Activated T-cell treated with anti-CD3 and anti-CD28 coated beads, Interleukin-2, amount 50 U/mL, for 24 hours (primary cell): ENCODE measurements around the gene PIK3R5.
A peak's percentile ranks its signal among the peaks of the same experiment; 100 is the strongest.
"Not testable (repeated sequence)": the region's sequence is repeated elsewhere in the genome, so short reads cannot be mapped to it uniquely, and the experiment has no call there.

Experiments
- DNase-seq: peaks from one replicate; pipeline ENCODE4 v3.0.0-alpha.2; 2020
- H3K27ac Mint-ChIP-seq: 2 replicates; pipeline ENCODE4 v1.8.0; 2020; ENCODE audit warnings: mild to moderate bottlenecking, mixed read lengths
- H3K27me3 Mint-ChIP-seq: 2 replicates; pipeline ENCODE4 v1.8.0; 2020; ENCODE audit warnings: mixed read lengths
- H3K36me3 Mint-ChIP-seq: 2 replicates; pipeline ENCODE4 v1.8.0; 2020; ENCODE audit warnings: low read depth, mixed read lengths
- H3K4me1 Mint-ChIP-seq: 2 replicates; pipeline ENCODE4 v1.8.0; 2020; ENCODE audit warnings: low read depth, mixed read lengths
- H3K4me3 Mint-ChIP-seq: 2 replicates; pipeline ENCODE4 v1.8.0; 2020; ENCODE audit warnings: mild to moderate bottlenecking, moderate library complexity, mixed read lengths
- H3K9me3 Mint-ChIP-seq: 2 replicates; pipeline ENCODE4 v1.8.0; 2020; ENCODE audit warnings: mixed read lengths

The PIK3R5 gene

DNA sequence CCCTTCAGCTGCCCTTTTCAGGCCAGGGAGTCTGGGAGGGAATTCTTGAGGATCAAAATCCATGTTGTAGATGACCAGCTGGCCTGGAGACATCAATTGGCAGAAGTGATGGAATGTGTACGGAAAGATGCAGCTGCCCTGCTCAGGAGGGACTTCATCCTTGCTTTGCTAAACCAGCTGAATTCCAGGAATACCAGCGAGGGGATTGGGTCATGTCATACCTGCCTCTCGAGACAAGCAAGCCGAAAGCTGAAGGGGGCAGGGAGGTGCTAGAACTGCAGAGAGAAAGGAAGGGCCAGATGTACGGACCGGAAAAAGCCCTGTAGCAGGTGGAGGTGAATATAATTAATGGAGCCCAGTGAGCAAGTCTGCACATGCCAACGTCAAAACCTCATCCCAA is 30.2 kb upstream of the PIK3R5 start:
- Mint-ChIP-seq H3K27me3 (peaks cover 18% of the 10 kb centered on the region), H3K4me3 (no peak overlapping the region), H3K4me1 (peaks cover 9% of the 10 kb centered on the region), H3K9me3 (no peaks in the 10 kb centered on the region), H3K27ac (no peak overlapping the region), H3K36me3 (no peaks in the 10 kb centered on the region)
- DNase-seq, result no peak

DNA sequence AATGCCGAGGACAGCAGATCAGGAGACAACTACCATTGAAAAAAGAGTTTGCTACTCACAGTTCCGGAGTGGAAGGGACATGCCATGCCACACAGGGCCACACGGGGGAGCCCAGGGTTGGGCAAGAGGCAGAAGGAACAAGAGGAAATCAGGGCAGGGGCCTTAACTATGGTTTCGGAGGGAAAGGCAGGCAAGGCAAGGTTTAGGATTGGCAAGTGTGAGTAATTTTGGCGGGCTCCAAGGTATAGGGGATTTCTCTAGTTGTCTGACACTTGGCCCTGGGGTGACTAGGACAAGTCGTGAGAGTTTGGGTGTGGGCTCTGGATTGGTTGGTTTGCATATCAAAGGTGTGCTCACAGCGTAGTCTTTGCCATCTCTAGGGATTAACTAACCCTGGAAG is 28.8 kb upstream of the PIK3R5 start:
- Mint-ChIP-seq H3K4me3 (no peak overlapping the region), H3K4me1 (peaks cover 9% of the 10 kb centered on the region), H3K9me3 (no peaks in the 10 kb centered on the region), H3K27me3 (peaks cover 5% of the 10 kb centered on the region), H3K36me3 (no peaks in the 10 kb centered on the region), H3K27ac (no peak overlapping the region)
- peak; percentile 80 for DNase-seq

GRCh38 chr17:8991514-8992285 is 26.2 kb upstream of the PIK3R5 start:
- no peaks in the 10 kb centered on the region for H3K36me3 Mint-ChIP-seq
- H3K27me3 Mint-ChIP-seq, result no peaks in the 10 kb centered on the region
- peaks cover 9% of the 10 kb centered on the region for H3K4me1 Mint-ChIP-seq
- H3K27ac Mint-ChIP-seq, result no peak overlapping the region
- H3K9me3 Mint-ChIP-seq, result peaks cover 6% of the 10 kb centered on the region
- DNase-seq, result peak; percentile 68
- no peak overlapping the region for H3K4me3 Mint-ChIP-seq

GRCh38 chr17:8988263-8988935 is 22.9 kb upstream of the PIK3R5 start:
- not testable (repeated sequence) for H3K27ac Mint-ChIP-seq, H3K4me3 Mint-ChIP-seq, DNase-seq, H3K27me3 Mint-ChIP-seq, H3K36me3 Mint-ChIP-seq
- Mint-ChIP-seq H3K4me1 (peaks cover 16% of the 10 kb centered on the region), H3K9me3 (peaks cover 14% of the 10 kb centered on the region)

GRCh38 chr17:8986295-8986694 is 20.8 kb upstream of the PIK3R5 start:
- Mint-ChIP-seq H3K27ac (no peak overlapping the region), H3K27me3 (no peaks in the 10 kb centered on the region), H3K36me3 (no peaks in the 10 kb centered on the region), H3K4me1 (peaks cover 14% of the 10 kb centered on the region), H3K9me3 (peaks cover 14% of the 10 kb centered on the region), H3K4me3 (no peak overlapping the region)
- no peak for DNase-seq

DNA sequence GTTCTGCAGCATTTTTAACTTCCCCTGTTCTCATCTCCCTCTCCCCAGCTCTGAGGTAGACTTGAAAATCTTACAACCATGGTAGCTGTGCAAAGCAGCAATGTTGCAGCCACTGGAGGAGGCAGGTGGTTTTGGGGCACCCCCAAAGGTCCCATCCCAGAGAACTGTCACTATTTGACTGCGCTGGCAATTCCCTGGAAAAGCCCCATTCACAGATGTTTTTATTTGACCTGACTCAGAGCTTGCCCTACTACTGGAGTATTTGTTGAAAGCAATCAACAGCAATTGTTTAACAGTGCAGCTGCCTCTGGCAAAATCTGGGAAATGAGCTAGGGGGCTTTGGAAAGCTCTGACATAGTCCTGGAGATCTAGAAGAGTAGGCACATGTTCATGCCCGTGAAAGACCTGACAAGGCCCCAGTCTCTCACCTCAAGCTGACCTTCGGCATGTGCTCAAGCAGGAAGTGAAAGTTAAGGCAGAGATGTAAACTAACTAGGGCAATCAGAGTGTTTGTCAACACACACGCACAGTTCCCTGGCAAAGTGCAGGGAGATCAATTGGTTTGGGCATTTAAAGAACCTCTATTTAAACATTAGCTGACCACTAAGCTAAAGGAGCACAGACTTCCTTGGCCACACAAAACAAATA is 19.7 kb upstream of the PIK3R5 start:
- Mint-ChIP-seq H3K27me3 (no peaks in the 10 kb centered on the region), H3K4me1 (peaks cover 13% of the 10 kb centered on the region), H3K36me3 (no peaks in the 10 kb centered on the region), H3K27ac (no peak overlapping the region), H3K4me3 (no peak overlapping the region), H3K9me3 (peaks cover 14% of the 10 kb centered on the region)
- no peak for DNase-seq

DNA sequence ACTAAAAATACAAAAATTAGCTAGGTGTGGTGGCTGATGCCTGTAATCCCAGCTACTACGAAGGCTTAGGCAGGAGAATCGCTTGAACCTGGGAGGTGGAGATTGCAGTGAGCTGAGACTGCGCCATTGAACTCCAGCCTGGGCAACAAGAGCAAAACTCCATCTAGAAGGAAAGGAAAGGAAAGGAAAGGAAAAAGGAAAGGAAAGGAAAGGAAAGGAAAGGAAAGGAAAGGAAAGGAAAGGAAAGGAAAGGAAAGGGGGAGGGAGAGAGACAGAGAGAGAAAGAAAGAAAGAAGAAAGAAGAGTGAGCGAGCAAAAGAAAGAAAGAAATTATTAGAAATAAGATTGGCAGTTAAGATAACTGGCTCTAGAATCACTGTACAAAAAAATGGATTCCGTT is 18.7 kb upstream of the PIK3R5 start:
- H3K27me3 Mint-ChIP-seq, H3K36me3 Mint-ChIP-seq, H3K27ac Mint-ChIP-seq, H3K4me3 Mint-ChIP-seq, DNase-seq: not testable (repeated sequence)
- Mint-ChIP-seq H3K4me1 (peaks cover 13% of the 10 kb centered on the region), H3K9me3 (peaks cover 14% of the 10 kb centered on the region)

GRCh38 chr17:8981443-8981842 is 15.9 kb upstream of the PIK3R5 start:
- Mint-ChIP-seq H3K4me3 (no peak overlapping the region), H3K27ac (no peak overlapping the region), H3K36me3 (no peaks in the 10 kb centered on the region), H3K9me3 (peaks cover 8% of the 10 kb centered on the region), H3K4me1 (peaks cover 13% of the 10 kb centered on the region), H3K27me3 (no peaks in the 10 kb centered on the region)
- no peak for DNase-seq

DNA sequence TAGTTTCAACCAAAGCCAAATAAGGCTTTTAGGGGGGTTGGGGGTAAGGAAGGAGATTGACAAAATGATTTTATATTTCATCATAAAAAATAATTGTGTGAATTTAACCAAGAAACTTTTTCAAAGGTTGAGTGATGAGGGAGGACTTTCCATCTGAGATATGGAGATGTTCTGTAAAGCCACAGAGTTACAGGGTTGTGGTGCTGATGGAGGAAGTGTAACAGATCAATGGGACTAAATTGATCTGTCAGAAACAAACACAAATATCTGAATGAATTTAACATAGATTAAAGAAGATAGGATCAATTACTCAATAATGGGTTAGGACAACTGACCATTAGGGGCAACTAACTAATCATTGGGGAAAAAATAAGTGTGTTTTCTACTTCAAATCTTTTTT is 14.2 kb upstream of the PIK3R5 start:
- no peaks in the 10 kb centered on the region for H3K36me3 Mint-ChIP-seq
- H3K4me1 Mint-ChIP-seq, result no peaks in the 10 kb centered on the region
- H3K4me3 Mint-ChIP-seq, result no peak overlapping the region
- no peak for DNase-seq
- no peaks in the 10 kb centered on the region for H3K27me3 Mint-ChIP-seq
- no peaks in the 10 kb centered on the region for H3K9me3 Mint-ChIP-seq
- H3K27ac Mint-ChIP-seq, result no peak overlapping the region

DNA sequence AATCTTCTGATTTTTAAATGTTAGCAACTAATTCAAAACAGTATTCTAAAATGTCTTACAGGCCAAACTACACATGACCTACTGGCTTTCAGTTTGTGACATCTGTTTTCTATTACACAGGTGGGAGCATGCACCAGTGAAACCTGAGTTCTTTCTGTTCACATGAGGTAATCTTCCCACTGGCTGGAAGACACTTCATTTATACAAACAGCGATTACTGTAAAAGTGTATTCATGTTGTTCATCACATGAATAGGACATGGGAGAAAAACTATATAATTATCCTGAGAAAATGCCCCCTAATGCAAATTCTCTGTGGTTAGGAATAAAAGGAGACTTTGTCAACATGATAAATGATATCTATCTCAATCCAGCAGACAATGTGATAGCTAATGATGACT is 11.1 kb upstream of the PIK3R5 start:
- no peaks in the 10 kb centered on the region for H3K36me3 Mint-ChIP-seq

DNA sequence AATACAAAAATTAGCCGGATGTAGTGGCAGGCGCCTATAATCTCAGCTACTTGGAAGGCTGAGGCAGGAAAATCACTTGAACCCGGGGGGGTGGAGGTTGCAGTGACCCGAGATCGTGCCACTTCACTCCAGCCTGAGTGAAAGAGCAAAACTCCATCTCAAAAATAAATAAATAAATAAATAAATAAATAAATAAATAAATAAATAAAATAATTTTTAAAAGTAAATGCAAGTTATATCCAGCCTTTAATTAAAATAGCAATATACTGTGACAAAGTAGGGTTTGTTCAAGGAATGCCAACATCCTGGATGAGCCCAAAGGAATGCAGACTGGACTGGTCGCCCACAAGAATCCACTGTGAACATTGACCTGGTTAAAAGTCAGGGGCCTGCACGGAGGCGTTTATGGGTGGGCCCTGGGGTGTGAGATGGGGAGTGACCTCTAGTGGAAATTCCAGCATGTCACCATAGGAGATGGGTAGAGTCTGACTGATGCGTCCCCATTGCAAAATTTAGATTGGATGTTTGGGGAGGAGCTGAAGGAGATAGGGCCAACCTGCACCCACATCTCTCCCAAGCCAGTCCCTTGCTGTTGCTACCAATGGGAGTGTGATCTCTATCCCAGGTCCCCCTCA is 9.7 kb upstream of the PIK3R5 start:
- no peak for DNase-seq
- no peak overlapping the region for H3K4me3 Mint-ChIP-seq
- H3K9me3 Mint-ChIP-seq, result peaks cover 5% of the 10 kb centered on the region
- H3K4me1 Mint-ChIP-seq, result no peaks in the 10 kb centered on the region
- H3K27me3 Mint-ChIP-seq, result no peaks in the 10 kb centered on the region
- H3K36me3 Mint-ChIP-seq, result no peaks in the 10 kb centered on the region
- no peak overlapping the region for H3K27ac Mint-ChIP-seq

More for the DNA sequence above, 11.1 kb upstream of the PIK3R5 start:
- no peaks in the 10 kb centered on the region for H3K4me1 Mint-ChIP-seq
- H3K9me3 Mint-ChIP-seq, result no peaks in the 10 kb centered on the region
- DNase-seq, result no peak
- no peaks in the 10 kb centered on the region for H3K27me3 Mint-ChIP-seq
- H3K4me3 Mint-ChIP-seq, result no peak overlapping the region
- no peak overlapping the region for H3K27ac Mint-ChIP-seq

DNA sequence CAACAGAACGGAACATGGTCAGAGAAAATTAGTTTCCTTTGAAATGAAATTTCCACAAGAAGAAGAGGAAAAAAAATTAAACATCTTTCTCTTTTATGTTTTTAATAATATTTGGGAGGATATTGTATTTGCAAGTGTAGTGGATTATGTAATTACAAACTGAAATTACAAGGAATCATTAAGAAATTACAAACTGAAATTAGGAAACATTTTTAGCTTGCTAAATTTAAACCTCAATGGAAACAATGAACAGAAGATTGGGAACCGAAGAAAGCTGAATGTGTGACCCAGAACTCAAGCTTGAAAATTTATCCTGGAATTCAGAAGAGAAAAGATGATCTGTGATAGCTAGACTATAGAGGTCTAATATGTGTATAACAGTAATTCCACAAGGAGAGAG is 4.4 kb upstream of the PIK3R5 start:
- DNase-seq, result no peak
- peaks cover 9% of the 10 kb centered on the region for H3K36me3 Mint-ChIP-seq
- no peak overlapping the region for H3K27ac Mint-ChIP-seq
- peaks cover 19% of the 10 kb centered on the region for H3K4me1 Mint-ChIP-seq
- H3K9me3 Mint-ChIP-seq, result peaks cover 17% of the 10 kb centered on the region
- H3K4me3 Mint-ChIP-seq, result no peak overlapping the region
- no peaks in the 10 kb centered on the region for H3K27me3 Mint-ChIP-seq

DNA sequence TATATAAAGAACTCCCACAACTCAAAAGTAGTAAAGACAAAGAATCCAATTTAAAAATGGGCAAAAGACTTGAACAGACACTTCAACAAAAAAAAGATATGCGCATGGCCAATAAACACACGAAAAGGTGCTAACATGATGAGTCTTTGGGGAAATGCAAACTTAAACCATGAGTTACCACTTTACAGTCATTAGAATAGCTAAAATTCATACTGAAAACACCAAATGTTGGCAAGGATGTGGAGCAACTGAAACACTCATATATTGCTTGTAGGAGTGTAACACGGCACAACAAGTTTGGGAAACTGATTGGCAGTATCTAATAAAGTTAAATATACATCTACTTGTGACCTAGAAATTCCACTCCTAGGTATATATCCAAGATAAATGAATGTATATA is 3.0 kb upstream of the PIK3R5 start:
- Mint-ChIP-seq H3K27me3 (no peaks in the 10 kb centered on the region), H3K9me3 (peaks cover 17% of the 10 kb centered on the region), H3K36me3 (peaks cover 14% of the 10 kb centered on the region), H3K4me1 (peaks cover 31% of the 10 kb centered on the region), H3K27ac (peak overlapping the region; percentile 7), H3K4me3 (no peak overlapping the region)
- no peak for DNase-seq

DNA sequence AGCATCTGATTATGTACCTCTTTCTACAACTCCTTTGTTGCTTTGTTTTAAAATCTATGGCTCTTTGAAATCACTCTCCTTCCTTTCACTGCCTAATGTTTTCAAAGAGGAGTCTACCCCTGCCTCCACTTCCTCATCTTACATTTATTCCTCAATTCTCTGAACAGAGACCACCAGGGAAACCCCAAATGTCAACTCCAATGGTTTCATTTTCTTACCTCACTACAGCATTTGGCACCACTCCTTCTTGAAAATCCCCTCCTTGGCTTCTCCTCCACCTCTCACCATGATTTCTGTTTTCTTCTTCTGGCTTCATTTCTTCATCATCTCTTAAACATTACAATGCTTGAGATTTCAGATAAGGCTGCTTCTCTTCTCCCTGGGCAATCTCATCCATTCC is 2.4 kb upstream of the PIK3R5 start:
- H3K27ac Mint-ChIP-seq, result peak overlapping the region; percentile 7
- no peak overlapping the region for H3K4me3 Mint-ChIP-seq
- H3K36me3 Mint-ChIP-seq, result peaks cover 18% of the 10 kb centered on the region
- H3K9me3 Mint-ChIP-seq, result peaks cover 17% of the 10 kb centered on the region
- DNase-seq, result no peak
- H3K27me3 Mint-ChIP-seq, result no peaks in the 10 kb centered on the region
- H3K4me1 Mint-ChIP-seq, result peaks cover 37% of the 10 kb centered on the region

DNA sequence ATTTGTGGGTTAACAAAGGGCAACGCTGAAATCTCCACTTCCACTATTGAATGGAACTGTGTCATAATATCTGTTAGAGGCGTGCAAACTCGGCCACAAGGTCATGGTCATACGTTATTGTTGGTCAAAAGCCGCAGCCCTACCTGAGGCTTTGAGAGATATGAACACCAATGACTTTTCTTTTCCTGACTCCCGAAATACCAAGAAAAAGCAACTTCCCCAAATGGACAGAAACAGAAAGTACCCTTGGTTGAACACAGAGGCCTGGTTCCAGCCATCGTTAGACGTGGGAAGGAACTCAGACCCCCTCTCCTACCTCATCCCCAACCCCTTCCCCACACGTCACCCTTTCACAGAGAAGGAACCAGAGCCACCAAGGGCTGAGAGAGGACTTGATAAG is 1.4 kb upstream of the PIK3R5 start:
- Mint-ChIP-seq H3K4me1 (peaks cover 46% of the 10 kb centered on the region), H3K27ac (no peak overlapping the region), H3K4me3 (peak overlapping the region; percentile 91), H3K9me3 (peaks cover 17% of the 10 kb centered on the region), H3K36me3 (peaks cover 23% of the 10 kb centered on the region), H3K27me3 (no peaks in the 10 kb centered on the region)
- no peak for DNase-seq
